Body of pancreas (tissue), 4 donors: ENCODE measurements around the gene PLEKHG2. TPM values are rescaled to one million over a fixed set of nuclear protein-coding genes. Genes with fewer than 3 reads are reported as not detected.

Experiments
- ATAC-seq: fragments of 150-250 bp; one replicate; pipeline ENCODE4 v1.9.1; 2016
- DNase-seq, 4 donors: peaks; one replicate each; pipeline ENCODE4 v3.0.0-alpha.2; 2019
- H3K27ac ChIP-seq, 4 donors: fragments of 200-600 bp; sonication (generic); 1 replicate in 3 of 4; 2 replicates in 1 of 4; pipeline versions ENCODE4 v1.5.1 to v1.6.1; 2016 to 2019; ENCODE audit warnings: mild to moderate bottlenecking in 1 of 4, mixed read lengths in 1 of 4, moderate library complexity in 1 of 4
- H3K27me3 ChIP-seq, 2 donors: fragments of 200-600 bp; sonication (generic); one replicate each; pipeline ENCODE4 v1.6.0; 2016; ENCODE audit warnings: mild to moderate bottlenecking in 1 of 2
- H3K36me3 ChIP-seq, 2 donors: fragments of 200-600 bp; sonication (generic); replicated peaks in 1 of 2; 2 replicates each; pipeline ENCODE4 v1.5.1; 2016; ENCODE audit warnings: low read depth in 2 of 2; ENCODE audit not compliant: insufficient read depth in 1 of 2
- H3K4me1 ChIP-seq: fragments of 200-600 bp; sonication (generic); one replicate; pipeline ENCODE4 v1.6.0; 2016
- H3K4me3 ChIP-seq, 2 donors: fragments of 200-600 bp; sonication (generic); 1 replicate in 1 of 2; 2 replicates in 1 of 2; pipeline ENCODE4 v1.5.1; 2016 to 2019
- H3K9me3 ChIP-seq, 3 donors: fragments of 200-600 bp; sonication (generic); 1 replicate in 2 of 3; 2 replicates in 1 of 3; pipeline ENCODE4 v1.5.1; 2016
- POLR2A ChIP-seq, 3 donors: fragments of 450-650 bp; IDR thresholded peaks; one replicate each; pipeline ENCODE4 v1.6.1; 2016; ENCODE audit warnings: antibody characterized with exemption in 3 of 3, mild to moderate bottlenecking in 2 of 3
- WGBS, 2 donors: methylation state at CpG; one replicate each; pipeline ENCODE4 v1.1.5; 2017; 5-methylcytosine and 5-hydroxymethylcytosine counted together
- intact Hi-C: fragments of 100-400 bp; cut with DNase I; formaldehyde crosslinking; loops from one replicate; pipeline ENCODE4 v1.15.1; 2023
- total RNA-seq, 2 donors: library from RNA; depleted of rRNA; stranded (reverse); fragments of >200 nt; gene quantifications; one replicate each; pipeline ENCODE4 v1.1.0, GENCODE V29; 2016
- TF ChIP-seq, protein P1 (sequence below), 7 experiments: fragments of 450-650 bp in 4 of 7; fragments of 200-600 bp in 3 of 7; sonication (generic) in 3 of 7; IDR thresholded peaks; one replicate each; pipeline ENCODE4 v1.5.1; 2016 to 2019; ENCODE audit warnings: antibody characterized with exemption in 7 of 7

The PLEKHG2 gene
- total RNA-seq, 2 donors from 2014 or later, result 6.7 to 13.2 TPM

GRCh38 chr19:39412867-39413271 is 400 bp downstream of the PLEKHG2 start:
- H3K36me3 ChIP-seq, result no peaks in the 10 kb centered on the region
- DNase-seq (peak in 1 of 4 donors; percentile 31), ATAC-seq (no peak)
- peak overlapping the region; percentile 63 to 98 (median 71) for H3K27ac ChIP-seq
- H3K4me3 ChIP-seq, result peak overlapping the region; percentile 30 to 33
- no peak for TF ChIP-seq POLR2A (IDR thresholded peaks at IDR 0.05)
- TF ChIP-seq, protein P1, sequence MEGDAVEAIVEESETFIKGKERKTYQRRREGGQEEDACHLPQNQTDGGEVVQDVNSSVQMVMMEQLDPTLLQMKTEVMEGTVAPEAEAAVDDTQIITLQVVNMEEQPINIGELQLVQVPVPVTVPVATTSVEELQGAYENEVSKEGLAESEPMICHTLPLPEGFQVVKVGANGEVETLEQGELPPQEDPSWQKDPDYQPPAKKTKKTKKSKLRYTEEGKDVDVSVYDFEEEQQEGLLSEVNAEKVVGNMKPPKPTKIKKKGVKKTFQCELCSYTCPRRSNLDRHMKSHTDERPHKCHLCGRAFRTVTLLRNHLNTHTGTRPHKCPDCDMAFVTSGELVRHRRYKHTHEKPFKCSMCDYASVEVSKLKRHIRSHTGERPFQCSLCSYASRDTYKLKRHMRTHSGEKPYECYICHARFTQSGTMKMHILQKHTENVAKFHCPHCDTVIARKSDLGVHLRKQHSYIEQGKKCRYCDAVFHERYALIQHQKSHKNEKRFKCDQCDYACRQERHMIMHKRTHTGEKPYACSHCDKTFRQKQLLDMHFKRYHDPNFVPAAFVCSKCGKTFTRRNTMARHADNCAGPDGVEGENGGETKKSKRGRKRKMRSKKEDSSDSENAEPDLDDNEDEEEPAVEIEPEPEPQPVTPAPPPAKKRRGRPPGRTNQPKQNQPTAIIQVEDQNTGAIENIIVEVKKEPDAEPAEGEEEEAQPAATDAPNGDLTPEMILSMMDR (IDR thresholded peaks at IDR 0.05), result peak in 2 of 7 experiments; percentile 4 to 60
- H3K4me1 ChIP-seq, result peaks cover 50% of the 10 kb centered on the region
- H3K27me3 ChIP-seq, result no peaks in the 10 kb centered on the region
- intact Hi-C loops, result loop anchor here (10.0 kb wide), 1 partner anchor 68 kb away; the partner anchor contains the start of gene SAMD4B
- WGBS, 2 donors, result 0% methylated on average over 10 to 24 of the region's 24 CpGs
- no peaks in the 10 kb centered on the region for H3K9me3 ChIP-seq

DNA sequence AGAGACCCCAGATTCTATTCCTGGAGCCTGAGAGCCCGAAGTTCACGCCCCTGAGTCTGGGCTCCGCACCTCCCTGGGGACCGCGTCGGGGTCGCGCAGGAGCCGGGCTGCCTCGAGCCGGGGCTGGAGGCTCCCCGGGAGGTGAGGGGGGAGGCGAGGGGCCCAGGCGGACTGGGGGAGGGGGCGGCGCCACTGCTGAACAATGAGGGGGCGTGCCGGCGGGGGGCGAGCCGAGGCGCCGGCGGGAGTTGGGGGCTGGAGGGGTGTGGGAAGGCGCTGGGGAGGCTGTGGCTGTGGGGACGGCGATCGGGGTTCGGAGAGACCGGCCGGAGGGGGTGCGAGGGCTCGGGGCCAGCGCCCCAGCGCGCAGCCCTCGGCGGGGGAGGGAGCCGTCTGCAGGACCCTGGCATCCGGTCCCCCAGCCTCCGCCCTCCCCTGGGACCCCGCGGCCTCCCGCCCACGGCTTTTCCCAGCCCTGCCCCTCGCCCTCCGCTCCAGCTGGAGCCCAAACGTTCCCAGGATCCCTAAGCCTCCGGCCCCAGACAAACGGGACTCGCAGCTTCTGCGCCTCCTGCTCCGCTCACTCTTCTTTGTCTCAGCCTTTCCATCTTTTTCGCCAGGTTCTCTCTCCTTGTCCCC is 922 bp downstream of the PLEKHG2 start:
- Histone ChIP-seq H3K4me1 (peaks cover 45% of the 10 kb centered on the region), H3K27ac (peak overlapping the region; percentile 46 to 98 (median 71))
- intact Hi-C loops, result loop anchor here (10.0 kb wide), 1 partner anchor 69 kb away; the partner anchor contains the start of gene SAMD4B

DNA sequence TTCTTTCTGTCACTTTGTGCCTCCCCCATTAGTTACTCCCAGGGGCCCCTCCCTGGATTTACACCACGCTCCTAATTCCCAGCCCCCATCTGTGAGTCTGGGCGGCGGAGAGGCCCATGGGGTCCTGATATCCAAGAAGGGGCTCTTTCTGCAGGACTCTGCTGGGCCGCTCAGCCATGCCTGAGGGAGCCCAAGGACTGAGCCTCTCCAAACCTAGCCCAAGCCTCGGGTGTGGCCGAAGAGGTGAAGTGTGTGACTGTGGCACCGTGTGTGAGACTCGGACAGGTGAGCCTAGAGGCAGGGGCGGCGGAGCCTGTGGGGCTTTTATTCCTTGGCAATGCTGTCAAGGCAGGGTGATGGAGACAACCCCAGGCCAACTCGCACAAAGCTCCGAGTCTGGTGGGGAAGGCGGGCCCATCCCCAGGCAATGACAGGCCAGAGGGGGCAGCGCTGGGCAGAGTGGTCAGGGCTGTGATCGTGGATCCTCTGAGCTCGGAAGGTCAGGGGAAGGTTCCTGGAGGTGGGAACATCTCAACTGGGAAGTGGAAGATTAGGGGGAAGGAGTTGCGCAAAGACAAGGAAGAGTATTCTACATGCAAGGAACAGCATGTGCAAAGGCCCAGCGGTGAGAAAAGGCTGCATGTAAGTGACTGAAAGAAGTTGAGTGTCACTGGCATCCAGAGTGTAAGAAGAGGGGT is 1.6 kb downstream of the PLEKHG2 start:
- Histone ChIP-seq H3K27me3 (no peaks in the 10 kb centered on the region), H3K27ac (peak overlapping the region in 3 of 4 donors; percentile 64 to 98 (median 78)), H3K9me3 (no peaks in the 10 kb centered on the region), H3K4me1 (peaks cover 40% of the 10 kb centered on the region), H3K36me3 (no peaks in the 10 kb centered on the region), H3K4me3 (no peak overlapping the region)
- ATAC-seq, result no peak
- DNase-seq, result no peak
- no peak for TF ChIP-seq POLR2A (IDR thresholded peaks at IDR 0.05)
- TF ChIP-seq, protein P1 (IDR thresholded peaks at IDR 0.05), result no peak
- WGBS, 2 donors, result 66 to 75% methylated on average over 14 to 18 of the region's 18 CpGs
- intact Hi-C loops, result loop anchor here (10.0 kb wide), 1 partner anchor 69 kb away; the partner anchor contains the start of gene SAMD4B

More for the DNA sequence above, 922 bp downstream of the PLEKHG2 start:
- Histone ChIP-seq H3K36me3 (no peaks in the 10 kb centered on the region), H3K27me3 (no peaks in the 10 kb centered on the region), H3K9me3 (no peaks in the 10 kb centered on the region), H3K4me3 (peak overlapping the region; percentile 4 to 33)
- 5 to 10% methylated on average over 12 to 31 of the region's 54 CpGs for WGBS, 2 donors
- TF ChIP-seq POLR2A (IDR thresholded peaks at IDR 0.05), result no peak
- TF ChIP-seq, protein P1 (IDR thresholded peaks at IDR 0.05), result no peak
- peak in 2 of 4 donors; percentile 36 to 38 for DNase-seq
- no peak for ATAC-seq

DNA sequence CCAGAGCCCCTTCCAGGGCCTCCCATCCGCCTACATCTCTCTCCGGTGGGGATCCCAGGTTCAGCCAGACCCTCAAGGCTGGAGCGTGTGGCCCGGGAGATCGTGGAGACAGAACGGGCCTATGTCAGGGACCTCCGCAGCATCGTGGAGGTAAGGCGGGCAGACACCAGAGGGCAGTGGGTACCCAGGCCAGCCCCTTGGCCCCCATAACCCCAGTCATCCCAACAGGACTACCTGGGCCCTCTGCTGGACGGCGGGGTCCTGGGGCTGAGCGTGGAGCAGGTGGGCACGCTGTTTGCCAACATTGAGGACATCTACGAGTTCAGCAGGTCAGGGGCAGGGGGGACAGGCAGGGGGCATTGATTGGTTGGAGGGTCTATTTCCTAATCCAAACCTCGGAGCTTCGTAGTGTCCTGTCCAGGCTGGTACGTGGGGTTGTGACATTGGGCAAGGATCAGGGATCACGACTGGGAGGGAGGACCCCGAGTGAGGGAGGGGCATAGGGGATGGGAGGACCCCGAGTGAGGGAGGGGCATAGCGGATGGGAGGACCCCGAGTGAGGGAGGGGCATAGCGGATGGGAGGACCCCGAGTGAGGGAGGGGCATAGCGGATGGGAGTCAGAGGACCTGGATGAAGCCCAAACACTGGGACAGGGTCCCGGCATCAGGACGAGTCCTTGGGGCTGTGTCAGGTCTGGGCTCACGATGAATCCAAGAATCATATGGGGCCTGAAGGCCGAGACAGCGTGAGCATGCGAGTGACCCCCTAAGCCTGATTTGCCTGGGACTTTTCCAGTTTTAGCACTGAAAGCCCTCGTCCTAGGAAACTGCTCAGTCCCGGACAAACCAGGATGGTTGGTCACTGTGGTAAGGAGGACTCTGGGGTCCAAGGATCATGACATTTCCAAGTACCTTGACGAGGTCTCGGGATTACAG is 2.9 kb downstream of the PLEKHG2 start:
- intact Hi-C loops, result loop anchor here (10.0 kb wide), 1 partner anchor 71 kb away; the partner anchor contains the start of gene SAMD4B
- peaks cover 34% of the 10 kb centered on the region for H3K4me1 ChIP-seq
- H3K9me3 ChIP-seq, result no peaks in the 10 kb centered on the region
- ATAC-seq (no peak), DNase-seq (no peak)
- no peaks in the 10 kb centered on the region for H3K36me3 ChIP-seq
- WGBS, 2 donors, result 71 to 74% methylated on average over 23 to 34 of the region's 35 CpGs
- H3K27ac ChIP-seq, result no peak overlapping the region
- no peaks in the 10 kb centered on the region for H3K27me3 ChIP-seq
- TF ChIP-seq, protein P1 (IDR thresholded peaks at IDR 0.05), result no peak
- TF ChIP-seq POLR2A (IDR thresholded peaks at IDR 0.05), result no peak
- no peak overlapping the region for H3K4me3 ChIP-seq
